H1 (cell line): ENCODE measurements around the gene MICOS13. TPM values are rescaled to one million over a fixed set of nuclear protein-coding genes. Genes with fewer than 3 reads are reported as not detected.
A peak's percentile ranks its signal among the peaks of the same experiment; 100 is the strongest.

Experiments used
- BACH1 ChIP-seq: IDR thresholded peaks from 2 replicates; pipeline ENCODE4 v1.6.1; 2012; ENCODE audit warnings: low read length, improper control_type of control experiment
- CEBPB ChIP-seq: IDR thresholded peaks from 2 replicates; pipeline ENCODE4 v1.6.1; 2012; ENCODE audit warnings: low read depth, low read length
- CHD2 ChIP-seq: IDR thresholded peaks from 2 replicates; pipeline ENCODE4 v1.6.1; 2012; ENCODE audit warnings: low read length, improper control_type of control experiment
- HDAC6 ChIP-seq: IDR thresholded peaks from one replicate; pipeline ENCODE4 v1.7.1; 2012; ENCODE audit warnings: low read depth, mild to moderate bottlenecking, inconsistent platforms, low read length, moderate library complexity
- JUND ChIP-seq: IDR thresholded peaks from 2 replicates; pipeline ENCODE4 v1.6.1; 2011; ENCODE audit warnings: mild to moderate bottlenecking, improper control_type of control experiment, low read length
- RXRA ChIP-seq: IDR thresholded peaks from 2 replicates; pipeline ENCODE4 v1.6.1; 2011; ENCODE audit warnings: low read depth, mild to moderate bottlenecking, low read length, moderate library complexity; ENCODE audit not compliant: insufficient read depth
- SIX5 ChIP-seq: IDR thresholded peaks from 2 replicates; pipeline ENCODE4 v1.6.1; 2011; ENCODE audit warnings: mild to moderate bottlenecking, low read depth, low read length
- TAF1 ChIP-seq: IDR thresholded peaks from 2 replicates; pipeline ENCODE4 v1.6.1; 2011; ENCODE audit warnings: mild to moderate bottlenecking, low read depth, low read length
- polyA plus RNA-seq, 7 experiments: library from polyadenylated mRNA; depleted of rRNA in 3 of 7; stranded (reverse) in 5 of 7; unstranded in 2 of 7; fragments of >200 nt in 5 of 7; fragments of 200-250 nt in 2 of 7; gene quantifications; 1 replicate in 5 of 7; 2 replicates in 1 of 7; 4 replicates in 1 of 7; pipeline versions ENCODE4 v1.2.1 to v1.2.3, GENCODE V29; 2011 to 2013; ENCODE audit warnings: missing spikeins in 2 of 7, mixed read lengths in 2 of 7
- total RNA-seq: library from RNA; stranded (reverse); fragmentation: NEBNext Ultra II Directional; extraction: Animal tissue kit (Norgen Biotek cat#: 25700); gene quantifications from 2 replicates; pipeline ENCODE4 v1.2.1, GENCODE V29; 2021
- TF ChIP-seq, protein P1 (sequence below), 3 experiments: IDR thresholded peaks; 1 replicate in 2 of 3; 2 replicates in 1 of 3; pipeline versions ENCODE4 v1.5.1 to v1.6.1; 2011; ENCODE audit warnings: low read length in 3 of 3, mild to moderate bottlenecking in 3 of 3, inconsistent platforms in 2 of 3, low read depth in 1 of 3, moderate library complexity in 1 of 3; ENCODE audit not compliant: insufficient read depth in 1 of 3; ENCODE audit errors: control extremely low read depth in 1 of 3

Gene MICOS13
- total and polyA plus RNA-seq, 2 of the 8 experiments (the other 6 are each of a cell fraction or from before 2014, with no cell fraction given) = 17.3 to 36.1 TPM

DNA sequence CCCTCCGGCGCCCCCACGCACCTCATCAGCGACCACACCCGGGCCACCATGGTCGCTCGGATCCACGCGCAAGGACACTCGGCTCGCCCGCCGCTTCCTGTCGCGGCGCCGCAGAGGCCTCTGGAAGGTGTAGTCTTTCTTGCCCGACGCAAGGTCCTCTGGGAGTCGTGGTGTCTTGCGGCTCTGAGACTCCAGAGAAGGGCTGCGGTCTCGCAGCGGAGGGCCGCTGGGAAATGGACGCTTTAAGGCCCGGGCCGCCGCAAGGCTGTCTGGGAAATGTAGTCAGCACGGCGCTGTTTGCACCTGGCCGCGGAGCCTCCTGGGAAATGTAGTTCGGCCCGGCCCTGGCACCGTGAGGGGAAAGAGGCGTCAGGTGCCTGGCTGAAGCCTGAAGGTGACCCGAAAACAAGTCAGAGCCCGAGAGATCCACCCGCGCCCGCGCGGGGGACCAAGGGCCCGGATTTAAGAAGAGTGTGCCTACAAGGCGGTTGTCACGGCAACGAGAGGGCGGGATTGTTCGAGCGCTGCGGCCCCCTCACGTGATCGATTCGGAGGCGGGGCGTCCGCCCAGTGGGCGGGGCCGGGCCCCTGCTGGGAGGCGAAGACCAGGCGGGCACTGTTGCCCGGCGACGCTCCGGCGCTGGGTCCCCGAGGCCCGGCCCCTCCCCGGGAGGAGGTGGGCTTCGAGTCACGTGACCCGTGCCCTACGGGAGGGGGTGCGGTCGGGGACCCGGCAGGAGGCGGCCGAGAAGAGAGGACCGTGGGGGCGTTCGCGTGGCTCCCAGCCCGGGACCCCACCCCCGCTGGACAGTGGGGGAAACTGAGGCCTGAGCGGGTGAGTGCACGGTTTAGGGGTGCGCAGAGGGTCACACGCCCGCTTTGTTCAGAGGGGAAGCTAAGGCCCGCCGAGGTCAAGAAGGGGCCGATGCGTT is at the start of gene MICOS13, which contains the start of gene HSD11B1L (continued):
- no peak for TF ChIP-seq JUND
- peak; percentile 21; the same call in 1 of the 2 replicates for TF ChIP-seq CHD2
- peak; percentile 91 for TF ChIP-seq SIX5
- no peak for TF ChIP-seq HDAC6
- TF ChIP-seq CEBPB = no peak
- no peak for TF ChIP-seq RXRA
- TF ChIP-seq TAF1 = peak; percentile 47; the same call in 1 of the 2 replicates
- TF ChIP-seq, protein P1, sequence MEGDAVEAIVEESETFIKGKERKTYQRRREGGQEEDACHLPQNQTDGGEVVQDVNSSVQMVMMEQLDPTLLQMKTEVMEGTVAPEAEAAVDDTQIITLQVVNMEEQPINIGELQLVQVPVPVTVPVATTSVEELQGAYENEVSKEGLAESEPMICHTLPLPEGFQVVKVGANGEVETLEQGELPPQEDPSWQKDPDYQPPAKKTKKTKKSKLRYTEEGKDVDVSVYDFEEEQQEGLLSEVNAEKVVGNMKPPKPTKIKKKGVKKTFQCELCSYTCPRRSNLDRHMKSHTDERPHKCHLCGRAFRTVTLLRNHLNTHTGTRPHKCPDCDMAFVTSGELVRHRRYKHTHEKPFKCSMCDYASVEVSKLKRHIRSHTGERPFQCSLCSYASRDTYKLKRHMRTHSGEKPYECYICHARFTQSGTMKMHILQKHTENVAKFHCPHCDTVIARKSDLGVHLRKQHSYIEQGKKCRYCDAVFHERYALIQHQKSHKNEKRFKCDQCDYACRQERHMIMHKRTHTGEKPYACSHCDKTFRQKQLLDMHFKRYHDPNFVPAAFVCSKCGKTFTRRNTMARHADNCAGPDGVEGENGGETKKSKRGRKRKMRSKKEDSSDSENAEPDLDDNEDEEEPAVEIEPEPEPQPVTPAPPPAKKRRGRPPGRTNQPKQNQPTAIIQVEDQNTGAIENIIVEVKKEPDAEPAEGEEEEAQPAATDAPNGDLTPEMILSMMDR (IDR thresholded peaks at IDR 0.05; ENCODE audit: control extremely low read depth in 1 of 3, insufficient read depth in 1 of 3, low read depth in 1 of 3, low read length in 3 of 3) = no peak
- peak; percentile 69 for TF ChIP-seq BACH1
